NCI-H748 (cell line): Measurements from ENCODE around the gene SPTBN5.

Experiments
- DNase-seq: peaks from one replicate; lab custom pipeline; 2025; ENCODE audit not compliant: unreplicated experiment; lab: John Stamatoyannopoulos, UW

The SPTBN5 gene

DNA sequence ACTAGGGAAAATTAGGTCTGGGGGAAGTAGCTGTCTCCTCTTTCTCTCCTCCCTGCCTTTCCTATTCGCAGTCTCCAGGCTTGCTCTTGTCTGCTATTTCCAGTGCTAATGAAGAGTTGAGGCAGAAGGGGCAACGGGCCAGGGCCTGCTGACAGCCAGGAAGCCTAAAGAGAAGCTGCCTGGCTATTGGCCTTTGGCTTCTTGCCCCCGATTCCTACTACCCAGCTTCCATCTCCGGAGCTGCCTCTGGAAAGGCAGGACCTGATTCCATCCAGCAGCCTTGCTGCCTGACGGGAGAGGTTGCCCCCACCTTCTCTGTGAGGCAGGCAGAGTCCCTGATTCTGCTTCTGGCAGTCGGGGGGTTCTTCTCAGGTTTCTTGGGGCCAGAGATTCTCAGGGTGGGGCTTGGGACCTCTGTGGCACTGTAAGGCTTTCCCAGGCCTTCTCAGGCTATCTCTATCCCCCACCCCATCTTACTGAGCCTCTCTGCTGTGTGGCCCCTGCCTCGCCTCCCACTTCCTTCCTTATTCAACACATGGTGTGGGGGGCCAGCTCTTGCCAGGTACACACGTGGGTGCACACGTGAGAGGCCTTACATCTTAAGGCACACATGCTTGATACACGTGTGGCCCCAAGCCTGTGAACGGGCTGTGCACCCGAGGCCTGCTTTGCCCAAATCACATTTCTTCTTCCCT is 84.2 kb downstream of the SPTBN5 start:
- DNase-seq: no peak

DNA sequence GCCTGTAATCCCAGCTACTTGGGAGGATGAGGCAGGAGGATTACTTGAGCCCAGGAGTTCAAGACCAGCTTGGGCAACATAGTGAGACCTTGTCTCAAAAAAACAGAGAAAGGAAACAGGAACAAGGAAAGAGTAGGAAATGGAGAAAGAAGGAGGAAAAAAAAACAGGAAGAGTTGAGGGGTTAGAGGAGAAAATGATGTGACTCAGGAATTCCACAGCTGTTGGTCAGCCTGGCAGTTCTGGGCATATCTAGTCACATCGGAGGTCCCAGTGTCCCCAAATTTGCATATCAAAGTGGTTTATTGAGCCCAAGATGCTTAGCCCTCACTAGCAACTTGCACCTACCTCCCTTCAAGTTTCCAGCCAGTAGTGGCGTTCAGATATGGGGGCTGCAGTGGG is 84.7 kb downstream of the SPTBN5 start:
- DNase-seq: no peak

DNA sequence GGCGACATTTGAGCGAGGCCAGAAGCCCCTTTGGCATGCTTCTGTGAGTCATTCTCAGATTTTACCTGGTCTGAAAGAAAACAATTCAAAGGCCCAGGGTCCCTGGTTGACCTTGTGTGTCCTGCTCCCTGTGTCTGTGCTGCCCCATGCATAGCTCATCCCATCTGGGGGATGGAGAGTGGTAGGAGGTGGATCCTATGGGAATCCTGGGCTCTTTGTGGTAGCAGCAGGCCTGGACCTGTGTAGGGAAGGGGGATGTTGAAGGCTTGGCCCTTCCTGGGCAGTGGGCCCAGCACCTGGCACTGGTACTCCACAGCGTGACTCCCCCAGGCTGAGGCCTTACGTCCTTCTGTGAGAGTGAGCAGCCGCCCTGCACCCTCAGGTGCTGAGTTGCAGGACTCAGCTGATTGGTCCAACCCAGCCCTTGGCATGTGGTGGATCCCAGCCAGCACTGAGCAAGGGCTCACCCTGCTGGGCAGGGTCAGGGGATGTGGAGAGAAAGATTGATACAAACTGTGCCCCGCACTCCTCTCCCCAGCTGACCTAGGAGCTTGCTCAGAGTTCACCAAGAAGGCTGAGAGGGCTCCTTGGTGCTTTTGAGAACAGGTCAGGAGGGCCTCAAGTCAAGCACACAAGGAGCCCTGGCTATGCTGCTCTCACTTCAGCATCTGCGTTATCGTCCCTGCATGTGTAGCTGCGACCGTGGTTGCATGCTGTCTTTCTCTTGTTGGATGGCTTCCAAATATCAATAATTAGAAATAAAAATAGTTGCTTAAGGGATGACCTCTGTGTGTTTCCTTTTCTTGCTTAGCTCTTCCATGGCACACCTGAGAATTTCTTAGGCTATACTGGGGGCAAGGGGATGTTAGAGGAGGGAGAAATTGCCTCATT is 87.3 kb downstream of the SPTBN5 start:
- DNase-seq: no peak

DNA sequence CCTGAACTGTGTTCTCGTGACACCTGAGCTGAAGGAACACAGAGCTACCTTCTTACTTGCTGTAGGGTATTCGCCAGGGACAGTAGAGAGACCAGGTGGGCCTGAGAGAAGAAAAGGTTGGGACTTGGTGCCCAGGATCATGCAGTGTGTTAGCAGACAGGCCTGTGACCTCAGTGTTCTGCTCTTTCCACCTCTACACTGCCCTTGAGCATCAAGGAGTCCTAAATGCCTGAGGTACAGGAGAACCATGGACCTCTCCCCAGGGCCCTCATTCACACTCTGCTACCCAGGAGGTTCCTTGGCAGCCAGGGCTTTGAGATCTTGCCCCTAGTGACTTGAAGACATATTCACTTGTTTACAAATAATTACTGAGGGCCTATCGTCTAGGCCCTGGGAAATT is 88.1 kb downstream of the SPTBN5 start:
- DNase-seq: no peak

DNA sequence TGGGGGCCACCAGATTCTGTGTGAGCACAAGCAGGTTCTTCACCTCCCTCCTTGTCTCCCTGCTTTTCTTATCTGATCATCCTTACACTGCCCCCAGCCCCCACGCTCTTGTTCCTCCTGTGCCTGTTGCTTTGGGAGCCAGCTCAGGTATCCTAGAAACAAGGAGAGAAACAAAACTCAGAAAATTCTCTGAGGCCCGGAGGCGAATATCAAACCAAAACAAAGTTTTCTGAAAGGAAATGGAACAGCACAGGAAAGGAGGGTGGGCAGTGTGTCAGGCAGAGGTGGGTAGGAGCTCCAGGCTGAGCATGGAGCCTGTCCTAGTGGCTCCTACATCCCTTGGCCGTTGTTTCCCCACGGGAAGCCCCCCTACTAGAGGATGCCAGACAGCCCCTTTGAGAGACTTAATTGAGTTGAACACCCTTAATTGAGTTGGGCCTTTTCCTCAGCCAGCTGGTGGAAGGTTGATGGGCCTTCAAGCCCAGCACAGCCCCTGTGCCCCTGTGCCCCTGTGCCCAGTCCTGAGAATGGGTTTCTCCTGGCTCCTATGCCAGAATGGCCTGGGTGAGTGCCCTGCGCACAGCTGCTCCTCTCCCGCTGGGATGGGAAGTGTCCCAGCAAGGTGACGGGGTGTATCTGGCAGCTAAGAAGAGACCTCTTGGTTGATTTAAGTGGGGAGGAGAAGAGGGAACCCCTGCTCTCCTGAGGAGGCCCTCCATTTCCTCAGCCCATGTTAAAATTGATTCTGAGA is 88.8 kb downstream of the SPTBN5 start:
- DNase-seq: no peak

DNA sequence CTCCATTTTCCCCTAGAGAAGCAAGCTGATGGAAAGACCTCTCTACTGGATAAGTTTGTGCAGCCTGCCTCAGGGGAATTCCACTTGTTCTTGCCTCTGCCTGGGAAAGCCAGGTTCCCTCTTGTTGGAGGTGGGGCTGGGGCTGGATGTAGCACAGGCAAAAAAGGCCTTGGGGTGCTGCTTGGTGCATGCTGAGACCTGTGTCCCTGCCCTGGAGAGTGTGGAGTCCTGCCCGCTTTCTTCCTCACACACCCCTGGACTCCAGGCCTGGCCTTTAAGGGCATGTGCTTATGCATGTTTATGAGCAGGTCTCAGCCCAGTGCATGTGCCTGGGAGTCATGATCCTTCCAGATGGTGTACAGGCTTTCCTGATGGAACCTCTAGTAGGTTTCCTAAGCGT is 89.5 kb downstream of the SPTBN5 start:
- DNase-seq: no peak

DNA sequence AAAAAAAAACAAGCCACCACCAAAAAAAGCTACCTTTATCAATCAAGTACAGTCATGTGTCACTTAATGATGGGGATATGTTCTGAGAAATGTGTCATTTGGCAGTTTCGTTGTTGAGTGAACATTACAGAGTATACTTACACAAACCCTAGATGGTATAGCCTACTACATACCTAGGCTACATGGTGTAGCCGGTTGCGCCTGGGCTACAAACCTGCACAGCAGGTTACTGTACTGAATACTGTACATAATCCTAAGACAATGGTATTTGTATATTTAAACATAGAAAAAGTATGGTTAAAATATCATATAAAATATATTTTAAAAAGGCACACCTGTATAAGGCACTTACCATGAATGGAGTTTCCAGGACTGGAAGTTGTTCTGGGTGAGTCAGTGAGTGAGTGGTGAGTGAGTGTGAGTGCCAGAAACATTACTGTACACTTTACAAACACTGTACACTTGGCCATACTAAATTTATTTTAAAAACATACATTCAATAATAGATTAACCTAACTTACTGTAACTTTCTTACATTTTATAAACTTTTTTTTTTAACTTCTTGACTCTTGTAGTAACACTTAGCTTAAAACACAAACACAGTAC is 91.9 kb downstream of the SPTBN5 start:
- DNase-seq: no peak

DNA sequence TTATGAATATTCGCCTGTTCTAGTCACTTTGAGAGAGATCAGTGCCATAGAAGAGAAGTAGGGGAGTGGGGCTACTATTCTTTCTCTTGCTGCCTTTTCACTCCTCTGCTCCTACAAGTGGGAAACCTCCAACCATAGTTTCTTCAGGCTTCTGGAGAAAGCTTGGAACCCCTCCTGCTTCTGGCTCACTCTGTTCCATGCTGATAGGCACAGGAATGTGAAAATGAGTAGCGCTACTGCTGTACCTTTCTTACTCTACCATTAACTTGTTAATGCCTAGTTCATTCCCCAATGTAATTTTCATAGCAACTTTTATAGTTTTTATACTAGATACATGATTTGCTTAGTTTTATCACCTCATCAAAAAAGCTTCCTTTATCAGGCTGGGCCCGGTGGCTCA is 92.7 kb downstream of the SPTBN5 start:
- no peak for DNase-seq

DNA sequence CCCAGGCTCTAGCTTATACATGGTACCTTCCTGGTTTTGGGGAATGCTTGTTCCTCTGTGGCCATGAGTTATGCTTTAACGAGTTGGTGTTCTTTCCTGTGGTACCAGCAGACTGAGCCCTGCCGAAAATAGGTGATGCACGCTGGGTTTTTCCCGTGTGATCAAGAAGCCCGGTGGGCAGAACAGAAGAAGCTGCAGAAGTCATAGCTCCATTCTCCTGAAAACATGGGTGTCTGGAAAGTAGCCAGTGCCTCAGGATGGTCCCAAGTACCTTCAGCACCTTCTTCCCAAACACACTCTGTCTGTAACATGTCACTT is 94.4 kb downstream of the SPTBN5 start:
- DNase-seq: no peak

DNA sequence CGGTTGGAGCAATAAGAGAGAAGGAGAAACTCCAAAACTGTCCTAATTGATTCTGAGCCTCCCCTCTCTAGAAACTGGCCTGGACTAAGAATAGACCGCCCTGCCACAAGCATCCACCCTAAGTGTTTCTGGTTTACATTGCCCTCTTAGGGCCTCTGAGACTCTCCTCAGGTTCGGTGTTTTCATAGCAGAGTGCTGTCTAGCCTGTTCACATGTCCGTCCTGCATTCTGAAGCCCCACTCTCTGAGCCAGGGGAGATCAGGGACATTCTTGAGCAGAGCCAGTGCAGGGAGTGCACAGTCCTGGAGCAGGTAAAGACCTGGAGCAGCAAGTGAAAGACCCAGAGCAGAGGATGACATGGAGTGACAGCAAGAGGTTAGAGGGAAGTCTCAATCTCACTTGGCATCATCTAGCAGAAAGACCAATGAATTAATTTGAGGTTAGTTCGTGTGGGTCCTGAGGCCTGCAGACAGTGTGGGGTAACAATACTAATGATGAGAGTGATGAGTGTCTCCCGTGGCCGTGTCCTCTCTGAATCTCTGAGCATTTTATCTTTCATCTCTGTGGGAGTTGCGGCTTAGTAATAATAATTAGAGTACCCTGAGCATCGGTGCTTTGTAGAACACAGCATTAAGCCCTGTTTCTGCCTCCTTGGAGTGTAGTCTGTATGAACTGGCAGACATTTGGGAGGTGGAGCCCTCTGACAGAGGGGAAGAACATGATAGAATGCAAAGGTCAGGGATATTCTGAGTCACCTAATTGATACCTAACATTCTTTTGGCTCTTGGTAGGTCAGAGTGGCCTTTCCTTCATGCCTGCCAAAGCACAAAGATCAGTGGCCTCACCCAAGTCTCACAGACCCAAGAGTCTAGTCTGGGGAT is 95.0 kb downstream of the SPTBN5 start:
- DNase-seq: no peak
